ENCODE results near the gene NKTR.
"Not testable (repeated sequence)": the region's sequence is repeated elsewhere in the genome, so short reads cannot be mapped to it uniquely, and the experiment has no call there.

NKTR gene

GRCh38 chr3:42569593-42570142 lies 30.8 kb upstream of the NKTR start:
- ChIA-PET CTCF (no interaction called here), POLR2A (no interaction called here)
- TF ChIP-seq CTCF (IDR thresholded peaks at IDR 0.05; ENCODE audit: control extremely low read depth, extremely low read depth, low read depth, missing control alignments) = no peak
- no peak for DNase-seq (ENCODE audit: extremely low spot score)

- DNase-seq (ENCODE audit: extremely low spot score) = peak; percentile 44
- ChIA-PET POLR2A (no interaction called here), CTCF (interaction anchor here (1.0 to 2.1 kb wide), 6 partner anchors 9 to 88 kb away, joined by 3 to 10 read pairs (median 4); partner anchors contain the start of gene SEC22C)
- TF ChIP-seq CTCF (IDR thresholded peaks at IDR 0.05; ENCODE audit: control extremely low read depth, extremely low read depth, low read depth, missing control alignments) = peak; percentile 58
These were observed 28.2 kb upstream of the NKTR start for GRCh38 chr3:42572278-42572677.

GRCh38 chr3:42575137-42575741 lies 25.2 kb upstream of the NKTR start:
- TF ChIP-seq CTCF (IDR thresholded peaks at IDR 0.05; ENCODE audit: control extremely low read depth, extremely low read depth, low read depth, missing control alignments) = no peak
- ChIA-PET CTCF (interaction anchor here (1.5 to 1.9 kb wide), 2 partner anchors 38 to 384 kb away, joined by 3 to 6 read pairs; no protein-coding TSS in a partner anchor), POLR2A (no interaction called here)
- no peak for DNase-seq (ENCODE audit: extremely low spot score)

- POLR2A ChIA-PET = no interaction called here
- no peak for TF ChIP-seq CTCF (IDR thresholded peaks at IDR 0.05; ENCODE audit: control extremely low read depth, extremely low read depth, low read depth, missing control alignments)
- CTCF ChIA-PET = interaction anchor here (1.2 kb wide), 2 partner anchors 17 to 31 kb away, joined by 3 to 4 read pairs; no protein-coding TSS in a partner anchor
These were observed 22.4 kb upstream of the NKTR start for GRCh38 chr3:42578054-42578453.

GRCh38 chr3:42579346-42579745 lies 21.1 kb upstream of the NKTR start:
- CTCF ChIA-PET = interaction anchor here (0.9 kb wide), 1 partner anchor 13 kb away, joined by 3 read pairs; no protein-coding TSS in a partner anchor
- POLR2A ChIA-PET = not testable (repeated sequence)

More at GRCh38 chr3:42578054-42578453, 22.4 kb upstream of the NKTR start:
- DNase-seq (ENCODE audit: extremely low spot score) = no peak

GRCh38 chr3:42581400-42581708 lies 19.1 kb upstream of the NKTR start:
- ChIA-PET CTCF (interaction anchor here (0.8 to 3.9 kb wide), 7 partner anchors 9 to 169 kb away, joined by 3 to 15 read pairs (median 3); partner anchors contain the start of gene NKTR), POLR2A (no interaction called here)
- TF ChIP-seq CTCF (IDR thresholded peaks at IDR 0.05; ENCODE audit: control extremely low read depth, extremely low read depth, low read depth, missing control alignments) = no peak
- no peak for DNase-seq (ENCODE audit: extremely low spot score)

More at GRCh38 chr3:42579346-42579745, 21.1 kb upstream of the NKTR start:
- DNase-seq (ENCODE audit: extremely low spot score) = not testable (repeated sequence)

Measured in GM10248 (cell line).